ENCODE measurements around the gene SMAD6. TPM values are rescaled to one million over a fixed set of nuclear protein-coding genes. Genes with fewer than 3 reads are reported as not detected.

SMAD6 gene
- total and polyA plus RNA-seq, 2 of the 4 experiments (the other 2 are of a cell fraction), result 4.8 to 8.5 TPM

- no peak overlapping the region for H4K5ac ChIP-seq (ENCODE audit: low read depth, low read length)
- H4K8ac ChIP-seq (ENCODE audit: low read depth in 2 of 2, low read length in 2 of 2), result no peak overlapping the region
- no TSS peak for BruUV-seq (replicated peaks)
- H2AK9ac ChIP-seq (replicated peaks; ENCODE audit: low read depth, low read length, poor library complexity), result peak overlapping the region; percentile 65
- no peaks in the 10 kb centered on the region; the same call in 1 of the 2 replicates for H3K27me3 ChIP-seq (ENCODE audit: control insufficient read depth, insufficient read depth, low read length)
- CTCF ChIA-PET, result no interaction called here
- no peak overlapping the region for H3K4me3 ChIP-seq (ENCODE audit: insufficient read depth, low read depth, low read length)
- H2AK5ac ChIP-seq (ENCODE audit: low read depth, low read length), result no peak overlapping the region
- no peaks in the 10 kb centered on the region for H3K36me3 ChIP-seq (ENCODE audit: control insufficient read depth, insufficient read depth, low read length)
- no peak overlapping the region for H2BK120ac ChIP-seq (ENCODE audit: low read depth, low read length)
- ATAC-seq (ENCODE audit: low read depth), result no peak
- in situ Hi-C loops (cut with MboI; ENCODE audit: low sequenced_read_pairs) (no loop called here), dilution Hi-C loops (cut with HindIII; ENCODE audit: low sequenced_read_pairs, unreplicated experiment) (no loop called here), intact Hi-C loops (cut with micrococcal nuclease) (no loop called here)
- no peak overlapping the region for H3K56ac ChIP-seq (ENCODE audit: extremely low read depth, insufficient read depth, low read length)
- no peak overlapping the region for H3K4ac ChIP-seq (ENCODE audit: low read depth, low read length)
- H3K9ac ChIP-seq (ENCODE audit: low read depth, low read length), result no peak overlapping the region
- H3K18ac ChIP-seq (ENCODE audit: low read depth, low read length), result no peak overlapping the region
- peaks cover 4% of the 10 kb centered on the region for H3K9me1 ChIP-seq (ENCODE audit: insufficient read depth, low read length)
- H3K9me3 ChIP-seq (ENCODE audit: control insufficient read depth, insufficient read depth, low read length), result no peaks in the 10 kb centered on the region
- no peak overlapping the region for H3K23ac ChIP-seq (ENCODE audit: low read depth, low read length)
- no peak overlapping the region for H2BK20ac ChIP-seq (ENCODE audit: low read depth, low read length)
- whole genome bisulfite sequencing, 2 experiments (ENCODE audit: extremely low coverage in 2 of 2, insufficient read length in 1 of 2), result 94% methylated on average over 6 of the region's 23 CpGs; no CpG with 5 or more reads in 1 of the 2 experiments
- no peak for TF ChIP-seq CHD1 (IDR thresholded peaks at IDR 0.05; ENCODE audit: low read depth, low read length)
- TF ChIP-seq NFE2L2 (IDR thresholded peaks at IDR 0.05; ENCODE audit: low read depth, low read length), result no peak
- TF ChIP-seq RCOR1 (IDR thresholded peaks at IDR 0.05; ENCODE audit: insufficient replicate concordance, low read length), result no peak
- TF ChIP-seq RAD21 (IDR thresholded peaks at IDR 0.05; ENCODE audit: low read length), result no peak
- no peak for TF ChIP-seq FOS (IDR thresholded peaks at IDR 0.05; ENCODE audit: low read depth, low read length)
- no peak for TF ChIP-seq POLR2A (IDR thresholded peaks at IDR 0.05; ENCODE audit: low read depth, low read length)
- TF ChIP-seq MXI1 (IDR thresholded peaks at IDR 0.05; ENCODE audit: borderline replicate concordance, low read depth, low read length), result no peak
- TF ChIP-seq SMC3 (IDR thresholded peaks at IDR 0.05; ENCODE audit: low read depth, low read length), result no peak
- no peak for TF ChIP-seq BHLHE40 (IDR thresholded peaks at IDR 0.05; ENCODE audit: low read depth, low read length)
- no peaks in the 10 kb centered on the region for H3K79me1 ChIP-seq (ENCODE audit: low read depth in 1 of 2, low read length in 2 of 2)
- no peak overlapping the region for H2BK5ac ChIP-seq (ENCODE audit: low read depth, low read length, poor library complexity, severe bottlenecking)
- H2AFZ ChIP-seq (replicated peaks; ENCODE audit: low read length, poor library complexity), result no peak overlapping the region
- H3K4me1 ChIP-seq (ENCODE audit: control insufficient read depth, insufficient read depth, low read length), result no peaks in the 10 kb centered on the region; the same call in 1 of the 2 replicates
- DNase-seq, result no peak
- H4K91ac ChIP-seq (ENCODE audit: insufficient read depth, low read depth, low read length), result no peak overlapping the region
- H3K4me2 ChIP-seq (ENCODE audit: low read depth, low read length), result no peak overlapping the region
- H3K27ac ChIP-seq (ENCODE audit: insufficient read depth, low read length), result no peak overlapping the region
- no peak overlapping the region for H3K14ac ChIP-seq (replicated peaks; ENCODE audit: low read depth, low read length)
- POLR2A ChIA-PET (ENCODE audit: unreplicated experiment), result no interaction called here
- H4K20me1 ChIP-seq (ENCODE audit: insufficient read depth, low read length), result no peaks in the 10 kb centered on the region
- no peak overlapping the region for H2BK15ac ChIP-seq (ENCODE audit: low read depth, low read length)
Observed at GRCh38 chr15:66661432-66662096, 40.5 kb upstream of the SMAD6 start.

All from IMR-90 (cell line).